CD4-positive, alpha-beta T cell treated with Interleukin-12 subunit alpha and Interleukin-12 subunit beta, for 1 hour (primary cell): ENCODE results near the gene SLC43A2.

Source experiments
- DNase-seq: peaks from one replicate; pipeline ENCODE4 v3.0.0-alpha.2; 2020

SLC43A2 gene

DNA sequence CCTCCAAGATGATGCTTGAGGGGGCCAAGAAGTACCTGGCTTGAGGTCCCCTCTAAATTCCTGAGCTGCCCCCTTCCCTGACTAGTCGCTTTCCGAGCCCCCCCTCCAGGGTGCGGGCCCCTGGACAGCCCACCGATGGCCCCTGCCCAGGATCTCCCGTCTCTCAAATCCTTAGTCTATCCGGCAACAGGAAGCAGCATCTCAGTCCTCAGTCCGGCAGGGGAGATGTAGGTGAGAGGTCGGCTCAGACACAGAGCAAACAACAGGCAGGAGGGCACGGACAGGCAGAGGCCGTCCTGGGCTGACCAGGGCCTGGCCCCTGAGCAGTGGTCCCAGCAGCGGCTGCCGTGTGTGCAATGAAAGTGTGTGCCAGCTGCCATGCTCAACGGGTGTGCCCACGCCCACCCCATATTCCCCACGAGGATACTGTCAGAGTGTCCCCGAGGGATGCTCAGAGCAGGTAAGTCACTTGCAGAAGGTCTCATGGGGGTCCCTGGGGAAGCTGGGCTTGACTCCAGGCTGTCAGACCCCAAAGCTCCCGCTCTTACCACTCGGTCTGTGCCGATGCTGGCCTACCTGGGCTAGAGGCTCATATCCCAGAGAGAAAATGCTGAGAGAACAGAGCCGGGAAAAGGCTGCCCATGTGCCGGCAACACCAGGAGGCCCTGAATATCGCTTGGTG lies 7.2 kb downstream of the SLC43A2 start:
- DNase-seq, result no peak

GRCh38 chr17:1620486-1620885 lies 8.1 kb downstream of the SLC43A2 start:
- DNase-seq, result no peak

GRCh38 chr17:1617620-1618174 lies 10.9 kb downstream of the SLC43A2 start:
- DNase-seq, result no peak

GRCh38 chr17:1616101-1616500 lies 12.5 kb downstream of the SLC43A2 start:
- DNase-seq, result no peak

GRCh38 chr17:1612400-1612799 lies 16.2 kb downstream of the SLC43A2 start:
- DNase-seq, result no peak

DNA sequence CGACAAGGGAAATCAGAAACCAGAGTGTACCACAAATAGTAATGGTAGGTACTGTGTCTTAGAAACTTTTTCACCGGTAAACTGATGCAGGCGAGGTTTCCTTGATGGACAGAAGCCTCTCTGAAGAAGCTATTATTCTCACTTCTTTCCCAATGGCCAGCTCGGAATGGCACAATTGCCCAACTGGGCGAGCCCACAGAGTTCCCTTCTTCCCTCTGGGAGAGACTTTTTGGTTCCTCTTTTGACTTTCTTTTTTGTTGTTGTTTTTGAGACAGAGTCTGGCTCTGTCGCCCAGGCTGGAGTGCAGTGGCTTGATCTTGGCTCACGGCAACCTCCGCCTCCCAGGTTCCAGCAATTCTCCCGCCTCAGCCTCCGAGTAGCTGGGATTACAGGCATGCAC lies 16.9 kb downstream of the SLC43A2 start:
- DNase-seq, result no peak

- no peak for DNase-seq
Observed at GRCh38 chr17:1608676-1609075, 20.0 kb downstream of the SLC43A2 start.

DNA sequence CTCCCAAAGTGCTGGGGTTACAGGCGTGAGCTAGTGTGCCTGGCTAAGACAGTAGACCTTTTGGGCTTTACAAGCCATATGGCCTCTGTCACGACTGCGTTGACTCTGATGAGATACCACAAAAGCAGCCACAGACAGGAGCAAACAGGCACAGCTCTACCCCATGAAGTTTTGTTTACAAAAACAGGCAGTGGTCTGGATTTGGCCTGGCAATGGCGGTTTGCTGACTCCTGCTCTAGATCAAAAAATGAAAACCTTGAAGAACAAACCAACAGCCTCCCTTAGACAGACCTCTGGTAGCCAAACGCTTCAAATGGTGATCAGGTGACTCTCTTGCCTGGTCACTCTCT lies 20.7 kb downstream of the SLC43A2 start:
- DNase-seq, result no peak

DNA sequence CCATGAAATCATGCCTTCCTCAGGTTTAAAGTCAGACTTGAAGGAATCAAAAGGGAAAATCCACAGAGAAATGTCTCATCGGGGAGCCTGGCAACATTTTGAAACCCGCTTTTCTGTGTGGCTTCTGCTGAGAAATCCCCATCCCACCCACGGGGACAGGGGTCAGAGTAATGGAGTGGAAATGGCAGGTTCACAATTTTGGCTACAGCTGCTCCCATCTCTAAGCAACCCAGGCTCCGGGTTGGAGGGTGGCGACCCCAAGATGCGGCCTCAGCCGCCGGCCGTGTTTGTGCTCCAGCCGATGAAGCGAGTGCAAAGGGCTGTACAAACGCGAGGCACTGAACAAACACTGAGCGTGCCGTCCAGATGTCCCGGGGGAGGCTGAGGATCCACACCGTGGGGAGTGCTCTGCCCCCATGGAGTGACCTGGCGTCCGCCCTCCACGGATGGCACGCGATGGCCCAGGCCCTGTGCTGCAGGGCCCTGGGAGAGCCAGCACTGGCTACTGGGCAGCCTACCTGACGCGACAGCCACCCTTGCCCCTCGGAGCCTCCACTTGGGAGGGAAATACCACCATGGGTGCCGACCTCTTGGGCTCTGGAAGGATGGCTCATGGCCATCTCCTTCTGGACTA lies 22.2 kb downstream of the SLC43A2 start:
- no peak for DNase-seq

DNA sequence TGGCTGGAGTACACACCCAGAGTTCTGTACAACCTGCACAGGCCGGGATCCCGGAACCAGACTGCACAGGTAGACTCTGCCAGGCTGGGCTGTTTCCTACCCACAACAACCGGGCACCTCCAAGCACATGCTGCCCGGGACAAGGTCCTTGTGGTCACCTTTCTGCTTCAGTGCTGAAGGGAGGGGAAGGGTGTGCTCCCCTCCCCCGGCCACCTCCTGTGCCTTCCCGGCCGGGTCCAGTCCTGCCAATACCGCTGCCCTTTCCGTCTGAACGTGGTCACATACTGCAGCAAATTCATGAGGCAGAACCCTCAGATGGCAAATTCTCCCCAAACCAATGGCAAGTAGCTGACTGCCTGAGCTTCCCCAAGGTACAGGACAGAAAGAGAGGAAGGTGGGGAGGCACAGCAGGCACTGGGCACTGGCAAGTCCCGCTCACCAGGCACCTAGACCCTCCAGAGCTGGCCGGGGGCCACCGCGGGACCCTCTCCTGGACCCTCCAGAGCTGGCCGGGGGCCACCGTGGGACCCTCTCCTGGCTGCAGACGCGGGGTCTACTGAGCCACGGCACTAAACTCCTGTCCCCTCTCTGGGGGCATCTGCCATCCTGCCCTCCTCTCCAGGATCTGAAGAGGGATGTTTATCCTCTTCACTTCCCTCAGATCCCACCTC lies 22.8 kb downstream of the SLC43A2 start:
- DNase-seq, result no peak

GRCh38 chr17:1604831-1605528 lies 23.7 kb downstream of the SLC43A2 start:
- no peak for DNase-seq

DNA sequence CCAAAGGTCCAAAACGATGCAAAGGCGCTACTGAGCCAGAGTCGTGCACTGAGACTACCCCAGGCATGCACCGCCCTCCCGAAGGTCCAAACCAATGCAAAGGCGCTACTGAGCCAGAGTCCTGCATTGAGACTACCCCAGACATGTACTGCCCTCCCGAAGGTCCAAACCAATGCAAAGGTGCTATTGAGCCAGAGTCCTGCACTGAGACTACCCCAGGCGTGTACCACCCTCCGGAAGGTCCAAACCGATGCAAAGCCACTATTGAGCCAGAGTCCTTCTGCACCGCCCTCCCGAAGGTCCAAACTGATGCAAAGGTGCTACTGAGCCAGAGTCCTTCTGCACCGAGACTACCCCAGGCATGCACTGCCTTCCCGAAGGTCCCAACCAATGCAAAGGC lies 27.1 kb downstream of the SLC43A2 start:
- DNase-seq, result no peak

DNA sequence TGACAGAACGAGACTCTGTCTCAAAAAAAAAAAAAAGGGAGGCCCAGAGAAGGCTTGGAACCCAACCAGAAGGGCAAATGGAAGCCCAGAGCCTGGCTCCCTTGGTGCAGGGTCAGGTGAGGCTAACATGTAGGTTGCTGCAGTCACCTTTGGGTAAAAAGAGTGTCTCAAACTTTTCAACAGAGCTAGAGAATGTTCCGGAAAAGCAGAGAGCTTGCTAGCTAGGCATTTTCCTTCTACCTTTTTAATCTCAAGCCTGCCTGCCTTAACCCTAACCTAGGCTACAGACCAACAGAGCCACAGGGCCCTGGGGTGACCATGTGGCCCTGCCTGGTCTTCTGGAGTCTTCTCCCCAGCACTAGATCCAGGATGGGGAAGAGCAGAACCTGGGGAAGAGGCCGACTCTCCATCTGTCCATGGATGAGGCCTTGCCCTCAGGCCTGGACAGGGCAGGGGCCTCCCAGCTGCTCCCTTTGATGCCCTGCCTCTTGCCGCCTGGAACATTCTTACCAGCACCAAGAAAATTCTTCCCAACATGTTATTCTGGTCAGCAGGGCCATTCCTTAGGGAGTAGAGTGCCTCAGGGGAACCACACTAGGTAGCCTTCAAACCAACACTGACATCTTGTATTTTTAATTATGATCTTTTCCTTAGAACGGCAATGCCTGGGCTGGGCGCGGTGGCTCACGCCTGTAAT lies 30.1 kb downstream of the SLC43A2 start:
- no peak for DNase-seq

GRCh38 chr17:1597861-1598342 lies 30.7 kb downstream of the SLC43A2 start:
- no peak for DNase-seq

- no peak for DNase-seq
Observed at GRCh38 chr17:1593630-1593931, 35.1 kb downstream of the SLC43A2 start.

DNA sequence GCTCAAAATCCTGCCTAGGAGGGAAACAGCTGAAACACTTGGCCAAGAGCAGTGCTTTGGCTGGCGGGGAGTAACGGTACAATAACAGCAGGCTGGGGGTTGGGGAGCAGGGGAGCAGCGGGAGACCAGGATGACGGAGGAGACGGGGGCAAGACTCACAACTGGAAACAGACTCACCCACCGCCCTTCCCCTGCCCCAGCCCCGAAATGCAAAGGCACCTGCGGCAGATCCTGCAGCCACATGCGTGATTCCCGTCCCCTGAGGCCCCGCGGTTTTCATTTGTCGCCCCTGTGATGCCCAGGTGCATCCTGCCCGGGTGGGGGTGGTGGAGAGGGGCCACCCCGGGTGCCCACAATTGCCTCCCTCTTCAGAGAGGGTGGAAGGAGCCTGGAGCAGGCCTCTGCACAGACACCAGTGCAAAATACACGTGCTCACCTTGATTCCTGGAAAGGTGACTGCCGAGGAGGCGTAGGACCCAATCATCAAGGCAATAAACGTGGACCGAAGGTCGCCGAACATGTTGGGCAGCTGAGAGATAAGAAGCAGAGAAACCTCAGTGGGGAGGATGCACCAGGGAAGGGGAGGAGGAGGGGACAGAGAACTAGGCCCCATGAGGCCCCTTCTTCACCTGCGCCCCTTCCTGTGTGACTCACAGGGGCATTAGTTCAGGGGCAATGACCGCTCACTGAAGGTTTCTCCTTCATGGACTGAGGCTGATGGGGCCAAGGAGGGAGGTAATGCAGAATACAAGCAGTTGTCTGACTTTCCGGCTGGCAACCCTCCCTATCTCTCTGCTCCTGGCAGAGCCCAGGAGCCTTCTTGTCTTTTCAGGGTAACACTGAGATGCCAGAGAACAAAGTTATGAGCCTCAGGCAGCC lies 35.6 kb downstream of the SLC43A2 start:
- no peak for DNase-seq

- DNase-seq, result no peak
Observed at GRCh38 chr17:1591474-1592090, 37.1 kb downstream of the SLC43A2 start.

GRCh38 chr17:1590747-1591473 lies 37.7 kb downstream of the SLC43A2 start:
- DNase-seq, result no peak

GRCh38 chr17:1590029-1590746 lies 38.4 kb downstream of the SLC43A2 start:
- no peak for DNase-seq
